OCI-LY7 (cell line): ENCODE results near the gene CMPK1. TPM values are rescaled to one million over a fixed set of nuclear protein-coding genes. Genes with fewer than 3 reads are reported as not detected.
A peak's percentile ranks its signal among the peaks of the same experiment; 100 is the strongest.
"Not testable (repeated sequence)": the region's sequence is repeated elsewhere in the genome, so short reads cannot be mapped to it uniquely, and the experiment has no call there.

ENCODE experiments used
- BruUV-seq: library from RNA; stranded (reverse); fragments of 400-500 nt; replicated peaks from 2 replicates; lab custom pipeline; 2021; lab: Mats Ljungman, UMichigan
- CTCF ChIA-PET: fragments of 300-600 bp; sonication (Branson Sonifier 250); formaldehyde crosslinking; loops from one replicate; lab custom pipeline; 2022; ENCODE audit warnings: antibody characterized with exemption; ENCODE audit not compliant: unreplicated experiment; lab: Charles Lee
- POLR2A ChIA-PET: fragments of 300-600 bp; sonication (Branson Sonifier 250); formaldehyde crosslinking; loops from one replicate; lab custom pipeline; 2022; ENCODE audit warnings: antibody characterized with exemption; lab: Charles Lee
- DNase-seq: peaks from one replicate; pipeline ENCODE4 v3.0.0-alpha.2; 2015; ENCODE audit warnings: low spot score
- H2AFZ ChIP-seq: fragments of 200-600 bp; sonication (generic), shearing (Covaris generic); 2 replicates; pipeline ENCODE4 v1.6.1; 2014; ENCODE audit warnings: mild to moderate bottlenecking, antibody characterized with exemption, low read length, moderate library complexity
- H3K27ac ChIP-seq: fragments of 200-600 bp; sonication (generic); 2 replicates; pipeline ENCODE4 v1.5.1; 2014; ENCODE audit warnings: mixed run types, low read depth, mild to moderate bottlenecking, moderate library complexity, low read length, inconsistent platforms; ENCODE audit not compliant: poor library complexity, severe bottlenecking
- H3K36me3 ChIP-seq: fragments of 200-600 bp; sonication (generic); 2 replicates; pipeline ENCODE4 v1.6.1; 2014; ENCODE audit warnings: mild to moderate bottlenecking, antibody characterized with exemption, low read length, moderate library complexity, mixed read lengths; ENCODE audit not compliant: insufficient read depth
- H3K4me1 ChIP-seq: fragments of 200-600 bp; sonication (generic); 2 replicates; pipeline ENCODE4 v1.5.1; 2014; ENCODE audit warnings: mild to moderate bottlenecking, low read length; ENCODE audit not compliant: insufficient read depth, poor library complexity, severe bottlenecking
- H3K4me2 ChIP-seq: fragments of 200-600 bp; sonication (generic); 2 replicates; pipeline ENCODE4 v1.6.1; 2014; ENCODE audit warnings: mild to moderate bottlenecking, low read length
- H3K4me3 ChIP-seq: fragments of 200-600 bp; sonication (generic); 2 replicates; pipeline ENCODE4 v1.5.1; 2014; ENCODE audit warnings: mild to moderate bottlenecking, low read depth, low read length; ENCODE audit not compliant: poor library complexity, severe bottlenecking
- H3K79me2 ChIP-seq: fragments of 200-600 bp; sonication (generic); 2 replicates; pipeline ENCODE4 v1.6.1; 2016; ENCODE audit warnings: low read depth, mild to moderate bottlenecking, low read length, moderate library complexity, mixed read lengths; ENCODE audit not compliant: insufficient read depth
- H3K9me2 ChIP-seq: fragments of 200-600 bp; sonication (generic); 2 replicates; pipeline ENCODE4 v1.6.1; 2016; ENCODE audit warnings: mild to moderate bottlenecking, low read length, mixed read lengths; ENCODE audit not compliant: insufficient read depth
- H3K9me3 ChIP-seq: fragments of 200-600 bp; sonication (generic); 2 replicates; pipeline ENCODE4 v1.6.1; 2014; ENCODE audit warnings: mild to moderate bottlenecking, mixed run types, low read length, mixed read lengths
- H4K20me1 ChIP-seq: fragments of 200-600 bp; sonication (generic); 2 replicates; pipeline ENCODE4 v1.6.1; 2014; ENCODE audit warnings: mild to moderate bottlenecking, antibody characterized with exemption, low read length, moderate library complexity, mixed read lengths; ENCODE audit not compliant: insufficient read depth
- CTCF ChIP-seq: fragments of 200-600 bp; sonication (generic); conservative IDR thresholded peaks from 2 replicates; pipeline ENCODE4 v1.5.1; 2014; ENCODE audit warnings: mild to moderate bottlenecking, antibody characterized with exemption, low read length, moderate library complexity, mixed read lengths
- EZH2phosphoT487 ChIP-seq: fragments of 200-600 bp; sonication (generic); IDR thresholded peaks from 2 replicates; pipeline ENCODE4 v1.6.1; 2018; ENCODE audit warnings: low read depth, borderline replicate concordance, mild to moderate bottlenecking, mixed run types, antibody characterized with exemption, low read length, moderate library complexity, mixed read lengths
- intact Hi-C: fragments of 100-400 bp; cut with micrococcal nuclease; formaldehyde crosslinking; loops from one replicate; pipeline ENCODE4 v1.10.0; 2022; ENCODE audit not compliant: unreplicated experiment
- total RNA-seq, 2 experiments: library from RNA; depleted of rRNA in 1 of 2; stranded (reverse); fragments of >200 nt in 1 of 2; shearing (Covaris generic) in 1 of 2; gene quantifications; 2 replicates each; pipeline ENCODE4 v1.2.3, GENCODE V29; 2014 to 2022

CMPK1 gene
- total RNA-seq, 2 experiments from 2014 or later, result 59.2 to 85.8 TPM

DNA sequence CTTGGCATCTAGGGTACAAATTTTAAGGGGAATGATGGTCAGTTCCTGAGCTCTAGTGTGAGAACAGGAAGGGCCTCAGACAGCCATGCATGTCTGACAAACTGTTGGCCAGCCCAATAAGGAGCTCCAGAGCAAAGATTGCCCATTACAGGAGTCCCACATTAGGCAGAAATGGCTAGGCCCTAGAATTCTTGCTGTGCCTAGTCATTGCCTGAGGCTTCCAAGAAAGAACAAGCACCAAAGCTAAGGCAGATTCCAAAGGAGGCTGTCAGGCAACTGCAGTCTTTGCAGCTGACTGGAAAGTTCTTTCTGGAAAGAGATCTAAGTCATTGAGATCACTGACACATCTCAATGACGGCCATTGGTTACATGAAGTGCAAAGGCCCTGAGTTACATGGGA lies 15.7 kb upstream of the CMPK1 start:
- Histone ChIP-seq H3K27ac (no peak overlapping the region), H3K79me2 (peaks cover 11% of the 10 kb centered on the region), H2AFZ (no peak overlapping the region), H3K36me3 (peaks cover 2% of the 10 kb centered on the region), H3K9me2 (no peaks in the 10 kb centered on the region), H4K20me1 (peaks cover 2% of the 10 kb centered on the region; the same call in 1 of the 2 replicates), H3K4me2 (no peak overlapping the region), H3K4me3 (no peak overlapping the region), H3K9me3 (no peaks in the 10 kb centered on the region), H3K4me1 (peaks cover 4% of the 10 kb centered on the region)
- CTCF ChIA-PET, result no interaction called here
- no peak for DNase-seq
- no TSS peak for BruUV-seq
- intact Hi-C loops, result no loop called here
- POLR2A ChIA-PET, result interaction anchor here (1.0 to 1.6 kb wide), 2 partner anchors 14 to 60 kb away, joined by 3 to 8 read pairs; no protein-coding TSS in a partner anchor
- TF ChIP-seq EZH2phosphoT487, result no peak
- no peak for TF ChIP-seq CTCF

DNA sequence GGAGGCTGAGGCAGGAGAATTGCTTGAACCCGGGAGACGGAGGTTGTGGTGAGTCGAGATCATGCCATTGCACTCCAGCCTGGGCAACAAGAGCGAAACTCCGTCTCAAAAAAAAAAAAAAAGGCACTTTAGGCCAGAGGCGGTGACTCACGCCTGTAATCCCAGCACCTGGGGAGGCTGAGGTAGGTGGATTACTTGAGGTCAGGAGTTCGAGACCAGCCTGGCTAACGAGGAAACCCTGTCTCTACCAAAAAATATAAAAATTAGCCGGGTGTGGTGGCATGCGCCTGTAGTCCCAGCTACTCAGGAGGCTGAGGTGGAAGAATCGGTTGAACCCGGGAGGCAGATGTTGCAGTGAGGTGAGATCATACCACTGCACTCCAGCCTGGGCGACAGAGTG lies 13.6 kb upstream of the CMPK1 start:
- POLR2A ChIA-PET, H3K36me3 ChIP-seq, BruUV-seq, H2AFZ ChIP-seq, H3K79me2 ChIP-seq, H3K9me2 ChIP-seq, CTCF ChIA-PET, H3K4me2 ChIP-seq, DNase-seq, H3K9me3 ChIP-seq, H3K27ac ChIP-seq, H3K4me3 ChIP-seq, H3K4me1 ChIP-seq, intact Hi-C loops, H4K20me1 ChIP-seq: not testable (repeated sequence)

DNA sequence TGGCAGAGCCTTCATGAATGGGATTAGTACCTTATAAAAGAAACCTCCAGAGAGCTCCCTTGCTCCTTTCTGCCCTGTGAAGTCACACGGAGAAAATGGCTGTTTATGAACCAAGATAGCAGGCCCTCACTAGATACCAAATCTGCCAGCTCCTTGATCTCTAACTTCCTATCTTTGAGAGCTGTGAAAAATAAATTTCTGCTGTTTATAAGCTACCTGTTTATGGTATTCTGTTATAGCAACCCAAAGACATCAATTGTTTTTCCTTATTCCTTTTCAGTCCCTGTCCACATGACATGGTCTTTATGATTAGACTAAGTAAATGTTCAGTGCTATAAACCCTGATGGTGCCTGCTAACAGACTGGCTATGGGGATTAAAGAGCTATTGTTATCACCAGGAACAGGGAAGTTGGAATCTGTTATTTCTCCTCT lies 10.0 kb upstream of the CMPK1 start:
- POLR2A ChIA-PET, result interaction anchor here (1.0 to 3.1 kb wide), 4 partner anchors 9 to 48 kb away, joined by 4 to 18 read pairs (median 8); partner anchors contain the start of genes CMPK1 and STIL
- Histone ChIP-seq H3K4me3 (no peak overlapping the region), H3K27ac (no peak overlapping the region), H2AFZ (peak overlapping the region; percentile 65), H3K79me2 (no peaks in the 10 kb centered on the region), H3K9me2 (no peaks in the 10 kb centered on the region), H3K9me3 (no peaks in the 10 kb centered on the region), H3K4me1 (no peaks in the 10 kb centered on the region), H4K20me1 (no peaks in the 10 kb centered on the region), H3K4me2 (no peak overlapping the region), H3K36me3 (no peaks in the 10 kb centered on the region)
- intact Hi-C loops, result no loop called here
- no peak for DNase-seq
- CTCF ChIA-PET, result interaction anchor here (0.5 to 1.5 kb wide), 4 partner anchors 9 to 40 kb away, joined by 3 to 5 read pairs (median 4); partner anchors contain the start of genes CMPK1 and STIL
- BruUV-seq, result no TSS peak
- TF ChIP-seq CTCF, result no peak
- TF ChIP-seq EZH2phosphoT487, result no peak
